Retinal pigment epithelial cell (primary cell): ENCODE results near the gene LYG1.

Experiments used
- DNase-seq: peaks from one replicate; pipeline ENCODE4 v3.0.0-alpha.2; 2010; ENCODE audit warnings: low read depth
- H3K4me3 ChIP-seq: 2 replicates; pipeline ENCODE4 v1.5.1; 2011; ENCODE audit warnings: mild to moderate bottlenecking, low read length, control low read depth, moderate library complexity
- CTCF ChIP-seq: conservative IDR thresholded peaks from 2 replicates; pipeline ENCODE4 v1.5.1; 2011; ENCODE audit warnings: low read depth, low read length, control low read depth, inconsistent platforms

The LYG1 gene

GRCh38 chr2:99238599-99238998, 62.4 kb downstream of the LYG1 start:
- DNase-seq = no peak
- no peak overlapping the region for H3K4me3 ChIP-seq
- TF ChIP-seq CTCF = no peak
